Natural killer cell treated with Interleukin-12 subunit alpha and Interleukin-12 subunit beta and Interleukin-15 and Interleukin-18, amount 100 ng/mL, for 72 hours (primary cell): ENCODE data around the gene ACTA2. TPM values are rescaled to one million over a fixed set of nuclear protein-coding genes. Genes with fewer than 3 reads are reported as not detected.

Experiments
- ATAC-seq, 2 donors: fragments of 150-1000 bp; cut with Tn5 transposase in 1 of 2; sonication (Bioruptor Pico), chemical (Tn5 transposase) in 1 of 2; 2 replicates each; pipeline ENCODE4 v1.10.0; 2021
- DNase-seq: peaks from one replicate; pipeline ENCODE4 v3.0.0; 2022; ENCODE audit warnings: low spot score
- H3K27ac Mint-ChIP-seq, 2 donors: 1 replicate in 1 of 2; 2 replicates in 1 of 2; pipeline ENCODE4 v1.8.0; 2022; ENCODE audit warnings: mixed read lengths in 2 of 2, mild to moderate bottlenecking in 1 of 2, moderate library complexity in 1 of 2
- H3K27me3 Mint-ChIP-seq, 2 donors: 1 replicate in 1 of 2; 2 replicates in 1 of 2; pipeline ENCODE4 v1.8.0; 2022; ENCODE audit warnings: mixed read lengths in 2 of 2
- H3K36me3 Mint-ChIP-seq: one replicate; pipeline ENCODE4 v1.8.0; 2022; ENCODE audit warnings: mixed read lengths
- H3K4me1 Mint-ChIP-seq, 2 donors: 1 replicate in 1 of 2; 2 replicates in 1 of 2; pipeline ENCODE4 v1.8.0; 2022; ENCODE audit warnings: low read depth in 2 of 2, mixed read lengths in 2 of 2, mild to moderate bottlenecking in 1 of 2
- H3K4me3 Mint-ChIP-seq: one replicate; pipeline ENCODE4 v1.8.0; 2022; ENCODE audit warnings: mixed read lengths
- H3K9me3 Mint-ChIP-seq: 2 replicates; pipeline ENCODE4 v1.8.0; 2022; ENCODE audit warnings: mixed read lengths
- total RNA-seq, 2 donors: library from RNA; stranded (reverse); gene quantifications; one replicate each; pipeline ENCODE4 v1.2.3, GENCODE V29; 2022

The ACTA2 gene
- total RNA-seq, 2 donors from 2014 or later = 8.4 to 19.7 TPM

- Mint-ChIP-seq H3K4me3 (peak overlapping the region; percentile 91), H3K9me3 (no peaks in the 10 kb centered on the region), H3K36me3 (no peaks in the 10 kb centered on the region), H3K4me1 (peaks cover 9 to 12% of the 10 kb centered on the region in 2 donors), H3K27me3 (no peaks in the 10 kb centered on the region), H3K27ac (peak overlapping the region; percentile 82 to 92)
- ATAC-seq (no peak), DNase-seq (no peak)
These were observed 22.8 kb upstream of the ACTA2 start for GRCh38 chr10:88975377-88975720.

- H3K27ac Mint-ChIP-seq = peak overlapping the region; percentile 82 to 92
- H3K4me1 Mint-ChIP-seq = peaks cover 9 to 12% of the 10 kb centered on the region in 2 donors
- no peaks in the 10 kb centered on the region for H3K36me3 Mint-ChIP-seq
- ATAC-seq (peak in 1 of 2 donors; percentile 46), DNase-seq (no peak)
- H3K4me3 Mint-ChIP-seq = peak overlapping the region; percentile 91
- H3K9me3 Mint-ChIP-seq = no peaks in the 10 kb centered on the region
- H3K27me3 Mint-ChIP-seq = no peaks in the 10 kb centered on the region
These were observed 22.1 kb upstream of the ACTA2 start for GRCh38 chr10:88974446-88975376.

- H3K36me3 Mint-ChIP-seq = no peaks in the 10 kb centered on the region
- no peaks in the 10 kb centered on the region for H3K27me3 Mint-ChIP-seq
- ATAC-seq (no peak), DNase-seq (no peak)
- no peaks in the 10 kb centered on the region for H3K9me3 Mint-ChIP-seq
- no peak overlapping the region for H3K27ac Mint-ChIP-seq
- H3K4me3 Mint-ChIP-seq = no peak overlapping the region
- peaks cover 6 to 9% of the 10 kb centered on the region in 2 donors for H3K4me1 Mint-ChIP-seq
These were observed 21.4 kb upstream of the ACTA2 start for GRCh38 chr10:88974012-88974411.

- Mint-ChIP-seq H3K36me3 (no peaks in the 10 kb centered on the region), H3K27me3 (no peaks in the 10 kb centered on the region), H3K4me3 (no peak overlapping the region), H3K9me3 (no peaks in the 10 kb centered on the region), H3K27ac (no peak overlapping the region), H3K4me1 (peaks cover 5 to 6% of the 10 kb centered on the region in 2 donors)
- no peak for DNase-seq
- ATAC-seq = no peak
These were observed 18.9 kb upstream of the ACTA2 start for GRCh38 chr10:88971221-88972061.

GRCh38 chr10:88968391-88968790, 15.8 kb upstream of the ACTA2 start:
- H3K27me3 Mint-ChIP-seq = no peaks in the 10 kb centered on the region
- no peaks in the 10 kb centered on the region for H3K36me3 Mint-ChIP-seq
- no peaks in the 10 kb centered on the region for H3K4me1 Mint-ChIP-seq
- ATAC-seq (no peak), DNase-seq (no peak)
- no peak overlapping the region for H3K4me3 Mint-ChIP-seq
- H3K9me3 Mint-ChIP-seq = no peaks in the 10 kb centered on the region
- H3K27ac Mint-ChIP-seq = no peak overlapping the region

GRCh38 chr10:88966797-88967196, 14.2 kb upstream of the ACTA2 start:
- no peak for DNase-seq
- Mint-ChIP-seq H3K4me3 (no peak overlapping the region), H3K27ac (no peak overlapping the region), H3K4me1 (peaks cover 10 to 11% of the 10 kb centered on the region in 2 donors), H3K36me3 (peaks cover 4% of the 10 kb centered on the region), H3K27me3 (no peaks in the 10 kb centered on the region), H3K9me3 (no peaks in the 10 kb centered on the region)
- ATAC-seq = no peak

GRCh38 chr10:88964869-88965415, 12.4 kb upstream of the ACTA2 start:
- Mint-ChIP-seq H3K27ac (no peak overlapping the region), H3K36me3 (peaks cover 4% of the 10 kb centered on the region), H3K9me3 (no peaks in the 10 kb centered on the region), H3K27me3 (no peaks in the 10 kb centered on the region), H3K4me3 (no peak overlapping the region), H3K4me1 (peaks cover 26 to 28% of the 10 kb centered on the region in 2 donors)
- DNase-seq (no peak), ATAC-seq (no peak)

- no peaks in the 10 kb centered on the region for H3K9me3 Mint-ChIP-seq
- DNase-seq = no peak
- peaks cover 4% of the 10 kb centered on the region for H3K36me3 Mint-ChIP-seq
These were observed 11.8 kb upstream of the ACTA2 start for GRCh38 chr10:88964360-88964759.

GRCh38 chr10:88963318-88963717, 10.7 kb upstream of the ACTA2 start:
- Mint-ChIP-seq H3K27me3 (no peaks in the 10 kb centered on the region), H3K27ac (no peak overlapping the region), H3K9me3 (no peaks in the 10 kb centered on the region), H3K4me3 (no peak overlapping the region), H3K36me3 (peaks cover 4% of the 10 kb centered on the region), H3K4me1 (peaks cover 26 to 28% of the 10 kb centered on the region in 2 donors)
- ATAC-seq (no peak), DNase-seq (no peak)

More at GRCh38 chr10:88964360-88964759, 11.8 kb upstream of the ACTA2 start:
- H3K4me1 Mint-ChIP-seq = peaks cover 26 to 28% of the 10 kb centered on the region in 2 donors
- H3K27me3 Mint-ChIP-seq = no peaks in the 10 kb centered on the region
- ATAC-seq = no peak
- H3K27ac Mint-ChIP-seq = no peak overlapping the region
- H3K4me3 Mint-ChIP-seq = no peak overlapping the region

- Mint-ChIP-seq H3K27ac (peak overlapping the region; percentile 52 to 83), H3K27me3 (no peaks in the 10 kb centered on the region), H3K9me3 (no peaks in the 10 kb centered on the region), H3K4me1 (peaks cover 26 to 28% of the 10 kb centered on the region in 2 donors), H3K36me3 (peaks cover 4% of the 10 kb centered on the region), H3K4me3 (peak overlapping the region; percentile 49)
- DNase-seq (no peak), ATAC-seq (no peak)
These were observed 9.8 kb upstream of the ACTA2 start for GRCh38 chr10:88962336-88962735.

GRCh38 chr10:88961266-88961665, 8.7 kb upstream of the ACTA2 start:
- peak; percentile 83 to 87 for ATAC-seq
- Mint-ChIP-seq H3K27ac (peak overlapping the region; percentile 52 to 72), H3K27me3 (no peaks in the 10 kb centered on the region), H3K4me3 (peak overlapping the region; percentile 49), H3K9me3 (no peaks in the 10 kb centered on the region), H3K36me3 (peaks cover 4% of the 10 kb centered on the region), H3K4me1 (peaks cover 26 to 28% of the 10 kb centered on the region in 2 donors)
- DNase-seq = no peak

GRCh38 chr10:88960802-88961201, 8.2 kb upstream of the ACTA2 start:
- Mint-ChIP-seq H3K27me3 (no peaks in the 10 kb centered on the region), H3K4me3 (peak overlapping the region; percentile 49), H3K27ac (peak overlapping the region; percentile 52 to 72), H3K9me3 (no peaks in the 10 kb centered on the region), H3K36me3 (peaks cover 4% of the 10 kb centered on the region), H3K4me1 (peaks cover 26 to 28% of the 10 kb centered on the region in 2 donors)
- DNase-seq = no peak
- ATAC-seq = peak; percentile 77 to 93

- H3K9me3 Mint-ChIP-seq = no peaks in the 10 kb centered on the region
- H3K27ac Mint-ChIP-seq = no peak overlapping the region
- no peak overlapping the region for H3K4me3 Mint-ChIP-seq
- H3K4me1 Mint-ChIP-seq = peaks cover 26 to 28% of the 10 kb centered on the region in 2 donors
- DNase-seq (no peak), ATAC-seq (no peak)
- H3K36me3 Mint-ChIP-seq = peaks cover 4% of the 10 kb centered on the region
- H3K27me3 Mint-ChIP-seq = no peaks in the 10 kb centered on the region
These were observed 6.1 kb upstream of the ACTA2 start for GRCh38 chr10:88958721-88959120.
